ENCODE results near the gene CDK14.

The CDK14 gene

GRCh38 chr7:90655566-90655965, 59.4 kb downstream of the CDK14 start:
- H3K9ac ChIP-seq (ENCODE audit: low read length): no peak overlapping the region
- no peak overlapping the region for H3K27ac ChIP-seq (ENCODE audit: low read depth, low read length)
- H3K36me3 ChIP-seq (ENCODE audit: control insufficient read depth, insufficient read depth, low read length): no peaks in the 10 kb centered on the region
- no peaks in the 10 kb centered on the region for H3K27me3 ChIP-seq (ENCODE audit: control insufficient read depth, insufficient read depth, low read length)
- no peaks in the 10 kb centered on the region for H3K4me1 ChIP-seq (ENCODE audit: control insufficient read depth, insufficient read depth, low read length)
- no peak overlapping the region for H3K4me3 ChIP-seq (ENCODE audit: low read length)

- Histone ChIP-seq H3K4me1 (ENCODE audit: control insufficient read depth, insufficient read depth, low read length) (peaks cover 14% of the 10 kb centered on the region), H3K36me3 (ENCODE audit: control insufficient read depth, insufficient read depth, low read length) (no peaks in the 10 kb centered on the region), H3K4me3 (ENCODE audit: low read length) (no peak overlapping the region), H3K27ac (ENCODE audit: low read depth, low read length) (no peak overlapping the region), H3K9ac (ENCODE audit: low read length) (no peak overlapping the region), H3K27me3 (ENCODE audit: control insufficient read depth, insufficient read depth, low read length) (no peaks in the 10 kb centered on the region)
Measured at GRCh38 chr7:90657481-90657880, 61.4 kb downstream of the CDK14 start.

- Histone ChIP-seq H3K27ac (ENCODE audit: low read depth, low read length) (no peak overlapping the region), H3K4me3 (ENCODE audit: low read length) (no peak overlapping the region), H3K9ac (ENCODE audit: low read length) (no peak overlapping the region), H3K4me1 (ENCODE audit: control insufficient read depth, insufficient read depth, low read length) (peaks cover 14% of the 10 kb centered on the region), H3K27me3 (ENCODE audit: control insufficient read depth, insufficient read depth, low read length) (no peaks in the 10 kb centered on the region), H3K36me3 (ENCODE audit: control insufficient read depth, insufficient read depth, low read length) (no peaks in the 10 kb centered on the region)
Measured at GRCh38 chr7:90660100-90660499, 64.0 kb downstream of the CDK14 start.

DNA sequence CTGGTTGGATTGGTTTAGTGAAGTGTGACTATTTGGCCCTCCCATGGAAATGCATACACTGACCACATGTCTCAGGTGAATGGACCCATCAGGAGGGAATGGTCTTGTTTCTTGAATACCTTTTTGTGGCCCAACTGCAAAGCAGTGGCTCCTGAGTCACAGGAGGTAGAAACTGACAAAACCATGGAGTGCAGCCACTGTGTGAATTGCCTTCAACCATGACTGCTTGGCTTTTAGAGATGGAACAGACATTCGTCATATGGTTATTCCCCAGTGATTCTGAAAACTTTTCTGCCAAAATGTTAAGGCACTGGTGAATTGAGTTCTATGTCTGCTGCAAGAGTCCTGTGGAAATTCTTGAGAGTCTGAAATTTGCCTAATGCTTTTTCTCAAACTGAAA, 64.7 kb downstream of the CDK14 start:
- H3K4me1 ChIP-seq (ENCODE audit: control insufficient read depth, insufficient read depth, low read length): peaks cover 14% of the 10 kb centered on the region
- H3K9ac ChIP-seq (ENCODE audit: low read length): no peak overlapping the region
- H3K27me3 ChIP-seq (ENCODE audit: control insufficient read depth, insufficient read depth, low read length): no peaks in the 10 kb centered on the region
- no peaks in the 10 kb centered on the region for H3K36me3 ChIP-seq (ENCODE audit: control insufficient read depth, insufficient read depth, low read length)
- no peak overlapping the region for H3K27ac ChIP-seq (ENCODE audit: low read depth, low read length)
- no peak overlapping the region for H3K4me3 ChIP-seq (ENCODE audit: low read length)

- Histone ChIP-seq H3K27me3 (ENCODE audit: control insufficient read depth, insufficient read depth, low read length) (no peaks in the 10 kb centered on the region), H3K4me1 (ENCODE audit: control insufficient read depth, insufficient read depth, low read length) (peaks cover 14% of the 10 kb centered on the region), H3K4me3 (ENCODE audit: low read length) (no peak overlapping the region), H3K9ac (ENCODE audit: low read length) (no peak overlapping the region), H3K27ac (ENCODE audit: low read depth, low read length) (no peak overlapping the region), H3K36me3 (ENCODE audit: control insufficient read depth, insufficient read depth, low read length) (no peaks in the 10 kb centered on the region)
Measured at GRCh38 chr7:90661290-90662151, 65.4 kb downstream of the CDK14 start.

DNA sequence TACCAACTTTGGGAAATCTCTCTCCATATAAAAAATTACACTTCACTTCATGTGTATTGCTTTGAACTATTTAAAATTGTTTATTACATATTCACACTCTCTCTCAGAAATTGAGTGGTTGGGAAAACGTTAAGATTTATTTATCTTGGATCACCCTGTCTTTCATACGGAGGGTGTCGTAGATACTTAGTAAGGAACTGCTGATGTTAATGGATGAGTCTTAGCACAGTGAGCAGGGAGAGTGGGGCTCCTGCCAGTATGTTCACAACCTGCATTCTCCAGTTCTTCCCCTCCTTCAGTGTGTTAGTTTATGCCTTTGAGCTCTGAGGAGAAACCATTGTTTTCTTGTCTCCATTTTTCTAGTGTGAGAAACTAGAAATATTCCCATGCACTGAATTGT, 67.1 kb downstream of the CDK14 start:
- Histone ChIP-seq H3K4me1 (ENCODE audit: control insufficient read depth, insufficient read depth, low read length) (peaks cover 14% of the 10 kb centered on the region), H3K27ac (ENCODE audit: low read depth, low read length) (no peak overlapping the region)

DNA sequence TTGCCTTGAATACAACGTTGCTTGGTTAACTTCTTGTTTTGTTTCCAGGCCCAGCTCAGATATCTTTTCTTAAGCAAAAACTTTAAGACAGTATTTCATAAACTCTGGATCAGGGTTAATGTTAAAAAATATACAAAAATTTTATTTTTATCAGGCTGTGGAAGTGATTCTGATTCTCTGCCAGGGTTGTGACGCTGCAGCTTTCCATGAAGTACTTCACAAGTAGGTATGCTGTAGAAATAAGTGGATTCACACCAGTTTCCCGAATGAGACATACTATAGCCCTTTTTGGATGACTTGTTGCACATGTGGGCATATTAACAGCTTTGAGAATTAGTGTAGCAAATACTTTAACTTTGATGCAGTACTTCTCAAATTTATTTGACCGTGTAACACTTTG, 70.1 kb downstream of the CDK14 start:
- no peaks in the 10 kb centered on the region for H3K27me3 ChIP-seq (ENCODE audit: control insufficient read depth, insufficient read depth, low read length)
- no peak overlapping the region for H3K4me3 ChIP-seq (ENCODE audit: low read length)
- H3K4me1 ChIP-seq (ENCODE audit: control insufficient read depth, insufficient read depth, low read length): peaks cover 13% of the 10 kb centered on the region
- no peaks in the 10 kb centered on the region for H3K36me3 ChIP-seq (ENCODE audit: control insufficient read depth, insufficient read depth, low read length)
- H3K27ac ChIP-seq (ENCODE audit: low read depth, low read length): no peak overlapping the region
- H3K9ac ChIP-seq (ENCODE audit: low read length): no peak overlapping the region

More for the DNA sequence above, 67.1 kb downstream of the CDK14 start:
- no peaks in the 10 kb centered on the region for H3K36me3 ChIP-seq (ENCODE audit: control insufficient read depth, insufficient read depth, low read length)
- H3K4me3 ChIP-seq (ENCODE audit: low read length): no peak overlapping the region
- no peaks in the 10 kb centered on the region for H3K27me3 ChIP-seq (ENCODE audit: control insufficient read depth, insufficient read depth, low read length)
- no peak overlapping the region for H3K9ac ChIP-seq (ENCODE audit: low read length)

DNA sequence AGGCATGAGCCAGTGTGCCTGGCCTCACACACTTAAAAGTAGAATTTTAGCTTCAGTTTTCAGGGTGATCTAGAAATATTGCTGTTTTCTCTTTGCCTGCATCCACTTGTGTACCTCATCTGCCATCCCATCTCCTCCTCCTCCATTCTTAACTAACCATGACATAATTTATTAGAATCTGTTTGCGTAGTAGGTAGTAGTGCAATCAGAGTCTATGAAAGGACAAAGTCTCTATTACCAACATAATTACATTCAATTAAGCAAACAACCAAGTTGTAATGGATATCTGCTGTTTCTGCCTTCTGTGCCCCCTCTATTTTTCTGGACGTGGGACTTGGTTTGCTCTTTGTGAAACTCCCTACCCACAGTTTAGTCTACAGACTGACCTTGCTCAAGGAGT, 72.9 kb downstream of the CDK14 start:
- Histone ChIP-seq H3K27ac (ENCODE audit: low read depth, low read length) (no peak overlapping the region), H3K4me1 (ENCODE audit: control insufficient read depth, insufficient read depth, low read length) (no peaks in the 10 kb centered on the region), H3K27me3 (ENCODE audit: control insufficient read depth, insufficient read depth, low read length) (no peaks in the 10 kb centered on the region), H3K36me3 (ENCODE audit: control insufficient read depth, insufficient read depth, low read length) (no peaks in the 10 kb centered on the region), H3K4me3 (ENCODE audit: low read length) (no peak overlapping the region), H3K9ac (ENCODE audit: low read length) (no peak overlapping the region)

DNA sequence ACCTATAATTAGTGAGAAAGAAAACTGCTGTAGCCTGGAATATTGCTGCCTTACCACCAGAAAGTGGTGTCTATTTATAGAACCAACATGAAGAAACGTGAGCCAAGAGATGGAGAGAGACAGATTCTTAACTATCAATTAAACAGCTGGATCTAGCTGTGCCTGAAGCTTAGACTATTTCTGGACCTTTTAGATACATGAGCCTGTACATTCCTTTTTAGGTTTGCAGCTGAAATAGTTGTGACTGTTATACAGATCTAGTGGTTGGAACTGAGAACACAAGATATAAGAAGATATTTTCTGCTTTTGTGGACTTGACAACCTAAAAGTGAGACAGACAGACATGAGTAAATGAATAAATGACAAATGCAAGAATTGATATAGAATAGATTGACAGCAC, 73.4 kb downstream of the CDK14 start:
- Histone ChIP-seq H3K9ac (ENCODE audit: low read length) (no peak overlapping the region), H3K4me1 (ENCODE audit: control insufficient read depth, insufficient read depth, low read length) (no peaks in the 10 kb centered on the region), H3K4me3 (ENCODE audit: low read length) (no peak overlapping the region), H3K27me3 (ENCODE audit: control insufficient read depth, insufficient read depth, low read length) (no peaks in the 10 kb centered on the region), H3K36me3 (ENCODE audit: control insufficient read depth, insufficient read depth, low read length) (no peaks in the 10 kb centered on the region), H3K27ac (ENCODE audit: low read depth, low read length) (no peak overlapping the region)

DNA sequence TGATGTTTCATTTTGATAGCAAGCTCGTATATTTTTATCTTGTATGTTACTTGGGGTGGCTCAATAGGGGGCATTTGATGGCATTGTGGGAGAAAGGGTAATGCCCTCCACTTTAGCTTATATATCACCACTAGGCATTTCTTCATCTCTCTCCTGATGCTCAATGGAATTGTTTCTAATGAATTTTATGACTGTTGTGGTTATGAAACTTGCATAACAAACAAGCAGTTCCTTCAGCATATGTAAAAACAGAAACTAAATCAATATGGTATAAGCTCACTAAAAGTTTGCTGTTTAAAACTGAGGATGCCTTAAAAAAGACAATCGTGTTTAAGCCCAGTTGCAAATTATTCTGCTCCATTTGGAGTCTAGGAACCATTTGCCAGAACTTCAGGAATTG, 75.5 kb downstream of the CDK14 start:
- no peaks in the 10 kb centered on the region for H3K36me3 ChIP-seq (ENCODE audit: control insufficient read depth, insufficient read depth, low read length)
- no peak overlapping the region for H3K4me3 ChIP-seq (ENCODE audit: low read length)
- no peak overlapping the region for H3K9ac ChIP-seq (ENCODE audit: low read length)
- H3K4me1 ChIP-seq (ENCODE audit: control insufficient read depth, insufficient read depth, low read length): no peaks in the 10 kb centered on the region
- no peaks in the 10 kb centered on the region for H3K27me3 ChIP-seq (ENCODE audit: control insufficient read depth, insufficient read depth, low read length)
- no peak overlapping the region for H3K27ac ChIP-seq (ENCODE audit: low read depth, low read length)

GRCh38 chr7:90672210-90672609, 76.1 kb downstream of the CDK14 start:
- Histone ChIP-seq H3K4me3 (ENCODE audit: low read length) (no peak overlapping the region), H3K27me3 (ENCODE audit: control insufficient read depth, insufficient read depth, low read length) (no peaks in the 10 kb centered on the region), H3K36me3 (ENCODE audit: control insufficient read depth, insufficient read depth, low read length) (no peaks in the 10 kb centered on the region), H3K9ac (ENCODE audit: low read length) (no peak overlapping the region), H3K27ac (ENCODE audit: low read depth, low read length) (no peak overlapping the region), H3K4me1 (ENCODE audit: control insufficient read depth, insufficient read depth, low read length) (peaks cover 3% of the 10 kb centered on the region)

GRCh38 chr7:90674625-90675024, 78.5 kb downstream of the CDK14 start:
- Histone ChIP-seq H3K36me3 (ENCODE audit: control insufficient read depth, insufficient read depth, low read length) (no peaks in the 10 kb centered on the region), H3K4me1 (ENCODE audit: control insufficient read depth, insufficient read depth, low read length) (peaks cover 3% of the 10 kb centered on the region), H3K4me3 (ENCODE audit: low read length) (no peak overlapping the region), H3K9ac (ENCODE audit: low read length) (no peak overlapping the region), H3K27me3 (ENCODE audit: control insufficient read depth, insufficient read depth, low read length) (no peaks in the 10 kb centered on the region), H3K27ac (ENCODE audit: low read depth, low read length) (no peak overlapping the region)

DNA sequence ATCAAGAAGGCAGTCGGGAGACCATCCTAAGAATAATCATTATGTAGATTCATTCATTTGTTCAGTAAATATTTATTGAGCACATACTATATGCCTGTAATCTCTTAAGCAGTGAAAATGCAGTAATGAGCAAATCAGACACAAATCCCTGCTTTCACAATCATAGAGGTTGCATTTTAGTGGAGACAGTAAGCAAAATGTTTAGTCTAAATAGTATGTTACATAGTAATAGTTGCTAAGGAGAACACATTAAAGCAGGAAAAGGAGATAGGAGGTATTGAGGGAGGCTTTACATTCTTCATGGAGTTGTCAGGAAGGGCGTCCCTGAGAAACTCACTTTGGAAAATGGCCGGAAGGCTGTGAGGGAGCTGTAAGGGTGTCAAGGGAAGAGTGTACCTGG, 79.9 kb downstream of the CDK14 start:
- Histone ChIP-seq H3K27ac (ENCODE audit: low read depth, low read length) (no peak overlapping the region), H3K4me1 (ENCODE audit: control insufficient read depth, insufficient read depth, low read length) (peaks cover 3% of the 10 kb centered on the region), H3K36me3 (ENCODE audit: control insufficient read depth, insufficient read depth, low read length) (no peaks in the 10 kb centered on the region), H3K4me3 (ENCODE audit: low read length) (no peak overlapping the region), H3K9ac (ENCODE audit: low read length) (no peak overlapping the region), H3K27me3 (ENCODE audit: control insufficient read depth, insufficient read depth, low read length) (no peaks in the 10 kb centered on the region)
